Effector memory CD4-positive, alpha-beta T cell (primary cell): Measurements from ENCODE around the gene TLR5.
"Not testable (repeated sequence)": the region's sequence is repeated elsewhere in the genome, so short reads cannot be mapped to it uniquely, and the experiment has no call there.

ENCODE experiments used
- DNase-seq, 3 donors: peaks; one replicate each; pipeline ENCODE4 v3.0.0-alpha.2; 2020
- H3K27ac ChIP-seq: 2 replicates; pipeline ENCODE4 v1.7.0; 2013; ENCODE audit warnings: mild to moderate bottlenecking, low read length, moderate library complexity; ENCODE audit not compliant: insufficient read depth, poor library complexity, severe bottlenecking
- H3K27me3 ChIP-seq: replicated peaks from 2 replicates; pipeline ENCODE4 v1.7.0; 2013; ENCODE audit warnings: mild to moderate bottlenecking, low read length; ENCODE audit not compliant: insufficient read depth, control insufficient read depth, poor library complexity, severe bottlenecking
- H3K36me3 ChIP-seq: 2 replicates; pipeline ENCODE4 v1.7.0; 2013; ENCODE audit warnings: mild to moderate bottlenecking, low read length, moderate library complexity; ENCODE audit not compliant: control insufficient read depth, insufficient read depth
- H3K4me1 ChIP-seq: 2 replicates; pipeline ENCODE4 v1.7.0; 2013; ENCODE audit warnings: low read length, mild to moderate bottlenecking; ENCODE audit not compliant: control insufficient read depth, insufficient read depth, poor library complexity, severe bottlenecking
- H3K4me3 ChIP-seq: 2 replicates; pipeline ENCODE4 v1.7.0; 2013; ENCODE audit warnings: low read length, low read depth, mild to moderate bottlenecking; ENCODE audit not compliant: insufficient read depth, poor library complexity, severe bottlenecking
- H3K9me3 ChIP-seq: 2 replicates; pipeline ENCODE4 v1.7.0; 2013; ENCODE audit warnings: mild to moderate bottlenecking, low read length, moderate library complexity; ENCODE audit not compliant: control insufficient read depth

TLR5 gene

GRCh38 chr1:223179280-223179679 is 36.2 kb upstream of the TLR5 start:
- DNase-seq = no peak
- Histone ChIP-seq H3K9me3 (no peaks in the 10 kb centered on the region), H3K27ac (no peak overlapping the region), H3K27me3 (no peaks in the 10 kb centered on the region), H3K4me1 (no peaks in the 10 kb centered on the region), H3K4me3 (no peak overlapping the region), H3K36me3 (no peaks in the 10 kb centered on the region)

- DNase-seq = no peak
- Histone ChIP-seq H3K27ac (no peak overlapping the region), H3K9me3 (no peaks in the 10 kb centered on the region), H3K4me1 (no peaks in the 10 kb centered on the region), H3K27me3 (no peaks in the 10 kb centered on the region), H3K36me3 (no peaks in the 10 kb centered on the region), H3K4me3 (no peak overlapping the region)
Measured at GRCh38 chr1:223177681-223178080, 34.6 kb upstream of the TLR5 start.

- no peak for DNase-seq
- Histone ChIP-seq H3K27ac (no peak overlapping the region), H3K4me3 (no peak overlapping the region), H3K36me3 (no peaks in the 10 kb centered on the region), H3K27me3 (no peaks in the 10 kb centered on the region), H3K9me3 (no peaks in the 10 kb centered on the region), H3K4me1 (no peaks in the 10 kb centered on the region)
Measured at GRCh38 chr1:223176437-223176836, 33.4 kb upstream of the TLR5 start.

GRCh38 chr1:223175633-223176032 is 32.6 kb upstream of the TLR5 start:
- no peak overlapping the region for H3K27ac ChIP-seq
- H3K9me3 ChIP-seq = no peaks in the 10 kb centered on the region
- H3K4me1 ChIP-seq = no peaks in the 10 kb centered on the region
- no peak overlapping the region for H3K4me3 ChIP-seq
- no peak for DNase-seq
- no peaks in the 10 kb centered on the region for H3K36me3 ChIP-seq
- no peaks in the 10 kb centered on the region for H3K27me3 ChIP-seq

- Histone ChIP-seq H3K4me1 (no peaks in the 10 kb centered on the region), H3K9me3 (no peaks in the 10 kb centered on the region), H3K36me3 (no peaks in the 10 kb centered on the region), H3K27me3 (no peaks in the 10 kb centered on the region), H3K27ac (no peak overlapping the region), H3K4me3 (no peak overlapping the region)
- no peak for DNase-seq
Measured at GRCh38 chr1:223175032-223175431, 32.0 kb upstream of the TLR5 start.

GRCh38 chr1:223169458-223169857 is 26.4 kb upstream of the TLR5 start:
- not testable (repeated sequence) for H3K4me1 ChIP-seq, H3K36me3 ChIP-seq, H3K4me3 ChIP-seq, H3K27ac ChIP-seq, H3K9me3 ChIP-seq, H3K27me3 ChIP-seq, DNase-seq

GRCh38 chr1:223161321-223161720 is 18.3 kb upstream of the TLR5 start:
- Histone ChIP-seq H3K4me3 (no peak overlapping the region), H3K27ac (no peak overlapping the region)
- no peak for DNase-seq

GRCh38 chr1:223156343-223156742 is 13.3 kb upstream of the TLR5 start:
- Histone ChIP-seq H3K36me3 (no peaks in the 10 kb centered on the region), H3K4me1 (no peaks in the 10 kb centered on the region), H3K27ac (no peak overlapping the region), H3K4me3 (no peak overlapping the region), H3K27me3 (no peaks in the 10 kb centered on the region), H3K9me3 (no peaks in the 10 kb centered on the region)
- DNase-seq = no peak

More at GRCh38 chr1:223161321-223161720, 18.3 kb upstream of the TLR5 start:
- Histone ChIP-seq H3K4me1 (no peaks in the 10 kb centered on the region), H3K9me3 (no peaks in the 10 kb centered on the region), H3K36me3 (no peaks in the 10 kb centered on the region), H3K27me3 (no peaks in the 10 kb centered on the region)

GRCh38 chr1:223155153-223155552 is 12.1 kb upstream of the TLR5 start:
- Histone ChIP-seq H3K27ac (no peak overlapping the region), H3K4me3 (no peak overlapping the region), H3K4me1 (no peaks in the 10 kb centered on the region), H3K9me3 (no peaks in the 10 kb centered on the region), H3K27me3 (no peaks in the 10 kb centered on the region), H3K36me3 (no peaks in the 10 kb centered on the region)
- no peak for DNase-seq

- no peaks in the 10 kb centered on the region for H3K27me3 ChIP-seq
- no peaks in the 10 kb centered on the region for H3K4me1 ChIP-seq
- H3K27ac ChIP-seq = no peak overlapping the region
- no peaks in the 10 kb centered on the region for H3K9me3 ChIP-seq
- H3K36me3 ChIP-seq = no peaks in the 10 kb centered on the region
- no peak for DNase-seq
- H3K4me3 ChIP-seq = no peak overlapping the region
Measured at GRCh38 chr1:223153177-223154119, 10.4 kb upstream of the TLR5 start.
